Prostate gland (tissue), 2 donors: Measurements from ENCODE around the gene CTNNA2. TPM values are rescaled to one million over a fixed set of nuclear protein-coding genes. Genes with fewer than 3 reads are reported as not detected.

ENCODE experiments used
- DNase-seq: peaks from one replicate; pipeline ENCODE4 v3.0.0-alpha.2; 2019; ENCODE audit warnings: low spot score
- H3K27ac ChIP-seq, 2 donors: fragments of 200-600 bp; sonication (generic); 2 replicates each; pipeline ENCODE4 v1.5.1; 2017 to 2019
- H3K27me3 ChIP-seq: fragments of 200-600 bp; sonication (generic); replicated peaks from 2 replicates; pipeline ENCODE4 v1.5.1; 2019; ENCODE audit not compliant: insufficient read depth
- H3K36me3 ChIP-seq, 2 donors: fragments of 200-600 bp; sonication (generic); 1 replicate in 1 of 2; 2 replicates in 1 of 2; pipeline versions ENCODE4 v1.5.1 to v1.8.1; 2017 to 2019
- H3K4me1 ChIP-seq: fragments of 200-600 bp; sonication (generic); replicated peaks from 2 replicates; pipeline ENCODE4 v1.5.1; 2019
- H3K4me3 ChIP-seq, 2 donors: fragments of 200-600 bp; sonication (generic); 2 replicates each; pipeline ENCODE4 v1.5.1; 2017 to 2019
- H3K9me3 ChIP-seq: fragments of 200-600 bp; sonication (generic); 2 replicates; pipeline ENCODE4 v1.5.1; 2017
- CTCF ChIP-seq, 4 experiments: fragments of 200-600 bp in 2 of 4; fragments of 450-650 bp in 2 of 4; sonication (generic) in 2 of 4; IDR thresholded peaks; 1 replicate in 3 of 4; 2 replicates in 1 of 4; pipeline ENCODE4 v1.5.1; 2016 to 2019; ENCODE audit warnings: antibody characterized with exemption in 4 of 4, mild to moderate bottlenecking in 2 of 4, moderate library complexity in 2 of 4
- POLR2A ChIP-seq: fragments of 450-650 bp; IDR thresholded peaks from one replicate; pipeline ENCODE4 v1.6.1; 2016; ENCODE audit warnings: antibody characterized with exemption, mild to moderate bottlenecking
- POLR2AphosphoS5 ChIP-seq: sonication (generic); formaldehyde crosslinking; IDR thresholded peaks from one replicate; pipeline ENCODE4 v1.6.1; 2017; ENCODE audit warnings: antibody characterized with exemption
- WGBS: methylation state at CpG from one replicate; pipeline ENCODE4 v1.1.5; 2018; 5-methylcytosine and 5-hydroxymethylcytosine counted together
- intact Hi-C: fragments of 100-400 bp; cut with DNase I; formaldehyde crosslinking; loops from one replicate; pipeline ENCODE4 v1.14.2; 2022
- total RNA-seq, 2 donors: library from RNA; depleted of rRNA; stranded (reverse); fragments of >200 nt; gene quantifications; one replicate each; pipeline ENCODE4 v1.1.0, GENCODE V29; 2016

Gene CTNNA2
- total RNA-seq, 2 donors from 2014 or later, result 24.3 TPM; not detected in 1

- intact Hi-C loops, result no loop called here
Measured at GRCh38 chr2:79910643-79911042, 397.8 kb downstream of the CTNNA2 start.

GRCh38 chr2:79915455-79915854 lies 402.6 kb downstream of the CTNNA2 start:
- TF ChIP-seq POLR2A (no peak), CTCF (IDR thresholded peaks at IDR 0.05) (no peak), POLR2AphosphoS5 (no peak)

More at GRCh38 chr2:79910643-79911042, 397.8 kb downstream of the CTNNA2 start:
- Histone ChIP-seq H3K9me3 (no peaks in the 10 kb centered on the region), H3K36me3 (no peaks in the 10 kb centered on the region), H3K27ac (no peak overlapping the region), H3K4me3 (no peak overlapping the region), H3K4me1 (no peaks in the 10 kb centered on the region), H3K27me3 (no peaks in the 10 kb centered on the region)
- 47% methylated on average over 1 of the region's 1 CpG for WGBS
- no peak for TF ChIP-seq POLR2A
- no peak for TF ChIP-seq POLR2AphosphoS5
- no peak for TF ChIP-seq CTCF (IDR thresholded peaks at IDR 0.05)
- no peak for DNase-seq

GRCh38 chr2:79916285-79916684 lies 403.4 kb downstream of the CTNNA2 start:
- Histone ChIP-seq H3K27me3 (no peaks in the 10 kb centered on the region), H3K27ac (no peak overlapping the region), H3K4me3 (no peak overlapping the region), H3K9me3 (no peaks in the 10 kb centered on the region), H3K36me3 (no peaks in the 10 kb centered on the region), H3K4me1 (no peaks in the 10 kb centered on the region)
- WGBS, result 83% methylated on average over 4 of the region's 4 CpGs
- no peak for DNase-seq
- intact Hi-C loops, result no loop called here
- TF ChIP-seq POLR2A (no peak), POLR2AphosphoS5 (no peak), CTCF (IDR thresholded peaks at IDR 0.05) (no peak)

More at GRCh38 chr2:79915455-79915854, 402.6 kb downstream of the CTNNA2 start:
- Histone ChIP-seq H3K36me3 (no peaks in the 10 kb centered on the region), H3K27me3 (no peaks in the 10 kb centered on the region), H3K27ac (no peak overlapping the region), H3K9me3 (no peaks in the 10 kb centered on the region), H3K4me3 (no peak overlapping the region), H3K4me1 (no peaks in the 10 kb centered on the region)
- DNase-seq, result no peak
- intact Hi-C loops, result no loop called here
- 66% methylated on average over 4 of the region's 4 CpGs for WGBS

- WGBS, result 57% methylated on average over 3 of the region's 3 CpGs
- H3K4me1 ChIP-seq, result no peaks in the 10 kb centered on the region
- no peak for TF ChIP-seq POLR2A
- no peak for TF ChIP-seq CTCF (IDR thresholded peaks at IDR 0.05)
Measured at GRCh38 chr2:79920512-79921076, 407.7 kb downstream of the CTNNA2 start.

GRCh38 chr2:79929624-79930023 lies 416.8 kb downstream of the CTNNA2 start:
- H3K27me3 ChIP-seq, result no peaks in the 10 kb centered on the region
- WGBS, result 87% methylated on average over 3 of the region's 3 CpGs
- DNase-seq, result no peak
- no peaks in the 10 kb centered on the region for H3K36me3 ChIP-seq
- no peak overlapping the region for H3K27ac ChIP-seq
- TF ChIP-seq POLR2AphosphoS5, result no peak
- TF ChIP-seq CTCF (IDR thresholded peaks at IDR 0.05), result no peak
- TF ChIP-seq POLR2A, result no peak
- no peaks in the 10 kb centered on the region for H3K4me1 ChIP-seq
- no peak overlapping the region for H3K4me3 ChIP-seq
- intact Hi-C loops, result no loop called here
- no peaks in the 10 kb centered on the region for H3K9me3 ChIP-seq

More at GRCh38 chr2:79920512-79921076, 407.7 kb downstream of the CTNNA2 start:
- no peaks in the 10 kb centered on the region for H3K27me3 ChIP-seq
- intact Hi-C loops, result no loop called here
- H3K27ac ChIP-seq, result no peak overlapping the region
- no peaks in the 10 kb centered on the region for H3K36me3 ChIP-seq
- no peaks in the 10 kb centered on the region for H3K9me3 ChIP-seq
- H3K4me3 ChIP-seq, result no peak overlapping the region
- no peak for DNase-seq
